ENCODE measurements around the gene SIGLEC9. TPM values are rescaled to one million over a fixed set of nuclear protein-coding genes. Genes with fewer than 3 reads are reported as not detected.

The SIGLEC9 gene
- total RNA-seq, 4 donors from 2014 or later = 1.2 to 3.1 (median 1.9) TPM

GRCh38 chr19:51091126-51091525, 33.6 kb upstream of the SIGLEC9 start:
- no peaks in the 10 kb centered on the region for H3K9me3 ChIP-seq
- no peak for DNase-seq
- 86 to 93% methylated on average over 10 of the region's 10 CpGs for WGBS, 2 donors
- H3K4me3 ChIP-seq (replicated peaks in 1 of 3) = no peak overlapping the region
- no peak overlapping the region for H3K27ac ChIP-seq
- intact Hi-C loops (cut with DNase I) = no loop called here
- no peaks in the 10 kb centered on the region for H3K36me3 ChIP-seq
- H3K4me1 ChIP-seq = peaks cover 21 to 31% of the 10 kb centered on the region in 2 donors
- no peak for TF ChIP-seq CTCF (IDR thresholded peaks at IDR 0.05)
- TF ChIP-seq POLR2A (IDR thresholded peaks at IDR 0.05) = no peak
- no peaks in the 10 kb centered on the region for H3K27me3 ChIP-seq

- intact Hi-C loops (cut with DNase I) = no loop called here
- Histone ChIP-seq H3K27ac (no peak overlapping the region), H3K27me3 (no peaks in the 10 kb centered on the region), H3K4me1 (peaks cover 21 to 31% of the 10 kb centered on the region in 2 donors), H3K36me3 (no peaks in the 10 kb centered on the region), H3K4me3 (replicated peaks in 1 of 3) (no peak overlapping the region), H3K9me3 (no peaks in the 10 kb centered on the region)
- TF ChIP-seq POLR2A (IDR thresholded peaks at IDR 0.05) = no peak
- no peak for TF ChIP-seq CTCF (IDR thresholded peaks at IDR 0.05)
- WGBS, 2 donors = 50 to 55% methylated on average over 16 of the region's 16 CpGs
- DNase-seq = no peak
Observed at GRCh38 chr19:51091895-51092873, 32.5 kb upstream of the SIGLEC9 start.

GRCh38 chr19:51093101-51093500, 31.6 kb upstream of the SIGLEC9 start:
- peak; percentile 70 to 91 for DNase-seq
- peaks cover 21 to 31% of the 10 kb centered on the region in 2 donors for H3K4me1 ChIP-seq
- intact Hi-C loops (cut with DNase I) = no loop called here

GRCh38 chr19:51093510-51094345, 31.0 kb upstream of the SIGLEC9 start:
- DNase-seq = no peak
- Histone ChIP-seq H3K9me3 (no peaks in the 10 kb centered on the region), H3K27ac (peak overlapping the region in 2 of 3 donors; percentile 28 to 31), H3K27me3 (no peaks in the 10 kb centered on the region), H3K4me3 (replicated peaks in 1 of 3) (no peak overlapping the region), H3K4me1 (peaks cover 21 to 31% of the 10 kb centered on the region in 2 donors), H3K36me3 (no peaks in the 10 kb centered on the region)
- TF ChIP-seq POLR2A (IDR thresholded peaks at IDR 0.05) (no peak), CTCF (IDR thresholded peaks at IDR 0.05) (no peak)
- 70 to 85% methylated on average over 22 of the region's 22 CpGs for WGBS, 2 donors
- intact Hi-C loops (cut with DNase I) = no loop called here

More at GRCh38 chr19:51093101-51093500, 31.6 kb upstream of the SIGLEC9 start:
- Histone ChIP-seq H3K27me3 (no peaks in the 10 kb centered on the region), H3K27ac (peak overlapping the region in 2 of 3 donors; percentile 28 to 31), H3K9me3 (no peaks in the 10 kb centered on the region), H3K36me3 (no peaks in the 10 kb centered on the region), H3K4me3 (replicated peaks in 1 of 3) (no peak overlapping the region)
- TF ChIP-seq CTCF (IDR thresholded peaks at IDR 0.05) (no peak), POLR2A (IDR thresholded peaks at IDR 0.05) (no peak)
- 40 to 60% methylated on average over 5 to 7 of the region's 8 CpGs for WGBS, 2 donors
